Liver (tissue), 9 donors: ENCODE data around the gene PLG. TPM values are rescaled to one million over a fixed set of nuclear protein-coding genes. Genes with fewer than 3 reads are reported as not detected.
"Not testable (repeated sequence)": the region's sequence is repeated elsewhere in the genome, so short reads cannot be mapped to it uniquely, and the experiment has no call there.

Experiments used
- DNase-seq: peaks from one replicate; pipeline ENCODE4 v3.0.0-alpha.2; 2017; ENCODE audit warnings: low spot score
- H3K27ac ChIP-seq, 2 donors: one replicate each; pipeline ENCODE4 v1.7.0; 2013; ENCODE audit warnings: inconsistent platforms in 2 of 2, low read length in 2 of 2, control low read depth in 1 of 2, low read depth in 1 of 2, mild to moderate bottlenecking in 1 of 2
- H3K27me3 ChIP-seq, 4 donors: one replicate each; pipeline versions ENCODE4 v1.6.1 to v1.7.0; 2013; ENCODE audit warnings: low read length in 3 of 4, inconsistent platforms in 1 of 4, mild to moderate bottlenecking in 1 of 4, moderate library complexity in 1 of 4; ENCODE audit not compliant: control insufficient read depth in 4 of 4, insufficient read depth in 4 of 4
- H3K36me3 ChIP-seq, 4 donors: one replicate each; pipeline versions ENCODE4 v1.6.1 to v1.7.0; 2013; ENCODE audit warnings: low read length in 3 of 4, mild to moderate bottlenecking in 3 of 4, low read depth in 1 of 4, moderate library complexity in 1 of 4; ENCODE audit not compliant: control insufficient read depth in 4 of 4, insufficient read depth in 3 of 4
- H3K4me1 ChIP-seq, 4 donors: one replicate each; pipeline versions ENCODE4 v1.6.1 to v1.7.0; 2013; ENCODE audit warnings: low read length in 3 of 4, mild to moderate bottlenecking in 3 of 4, moderate library complexity in 1 of 4; ENCODE audit not compliant: control insufficient read depth in 4 of 4, insufficient read depth in 4 of 4
- H3K4me3 ChIP-seq, 3 donors: one replicate each; pipeline versions ENCODE4 v1.6.1 to v1.7.0; 2013; ENCODE audit warnings: low read length in 3 of 3, control low read depth in 1 of 3, low read depth in 1 of 3, mild to moderate bottlenecking in 1 of 3
- H3K9ac ChIP-seq, 2 donors: one replicate each; pipeline ENCODE4 v1.7.0; 2013; ENCODE audit warnings: low read length in 2 of 2, mild to moderate bottlenecking in 2 of 2, moderate library complexity in 2 of 2, control low read depth in 1 of 2, low read depth in 1 of 2
- H3K9me3 ChIP-seq, 4 donors: one replicate each; pipeline versions ENCODE4 v1.6.1 to v1.7.0; 2013; ENCODE audit warnings: low read length in 3 of 4; ENCODE audit not compliant: control insufficient read depth in 4 of 4
- EGR1 ChIP-seq, 2 donors: IDR thresholded peaks; 2 replicates each; pipeline ENCODE4 v1.6.1; 2016 to 2018; ENCODE audit warnings: antibody characterized with exemption in 2 of 2, low read depth in 2 of 2
- FOXA1 ChIP-seq: IDR thresholded peaks from 2 replicates; pipeline ENCODE4 v1.6.1; 2016; ENCODE audit warnings: antibody characterized with exemption
- FOXA2 ChIP-seq: IDR thresholded peaks from 2 replicates; pipeline ENCODE4 v1.6.1; 2016; ENCODE audit warnings: antibody characterized with exemption
- GABPA ChIP-seq, 2 donors: IDR thresholded peaks in 1 of 2; conservative IDR thresholded peaks in 1 of 2; 2 replicates each; pipeline ENCODE4 v1.6.1; 2016; ENCODE audit warnings: antibody characterized with exemption in 2 of 2, mild to moderate bottlenecking in 1 of 2, moderate library complexity in 1 of 2
- HNF4A ChIP-seq, 2 donors: conservative IDR thresholded peaks; 2 replicates each; pipeline ENCODE4 v1.6.1; 2016; ENCODE audit warnings: antibody characterized with exemption in 2 of 2, mild to moderate bottlenecking in 2 of 2
- HNF4G ChIP-seq: IDR thresholded peaks from 2 replicates; pipeline ENCODE4 v1.6.1; 2016; ENCODE audit warnings: antibody characterized with exemption
- JUND ChIP-seq, 2 donors: IDR thresholded peaks; 2 replicates each; pipeline ENCODE4 v1.6.1; 2016; ENCODE audit warnings: antibody characterized with exemption in 2 of 2
- NR2F2 ChIP-seq: IDR thresholded peaks from 2 replicates; pipeline ENCODE4 v1.6.1; 2016; ENCODE audit warnings: antibody characterized with exemption
- RAD21 ChIP-seq, 2 donors: IDR thresholded peaks; 2 replicates each; pipeline ENCODE4 v1.6.1; 2016; ENCODE audit warnings: antibody characterized with exemption in 2 of 2, mild to moderate bottlenecking in 2 of 2
- REST ChIP-seq: IDR thresholded peaks from 2 replicates; pipeline ENCODE4 v1.6.1; 2016; ENCODE audit warnings: antibody characterized with exemption, mild to moderate bottlenecking
- RXRA ChIP-seq, 2 donors: IDR thresholded peaks; 2 replicates each; pipeline ENCODE4 v1.6.1; 2017 to 2018; ENCODE audit warnings: antibody characterized with exemption in 2 of 2, mild to moderate bottlenecking in 1 of 2
- SP1 ChIP-seq: IDR thresholded peaks from 2 replicates; pipeline ENCODE4 v1.6.1; 2018; ENCODE audit warnings: antibody characterized with exemption, mild to moderate bottlenecking
- TAF1 ChIP-seq: conservative IDR thresholded peaks from 2 replicates; pipeline ENCODE4 v1.6.1; 2016; ENCODE audit warnings: antibody characterized with exemption, mild to moderate bottlenecking
- YY1 ChIP-seq: IDR thresholded peaks from 2 replicates; pipeline ENCODE4 v1.6.1; 2016; ENCODE audit warnings: antibody characterized with exemption, mild to moderate bottlenecking
- ZBTB33 ChIP-seq: IDR thresholded peaks from 2 replicates; pipeline ENCODE4 v1.6.1; 2016; ENCODE audit warnings: antibody characterized with exemption
- WGBS: extraction: QIAGEN DNeasy Blood & Tissue Kit; methylation state at CpG from one replicate; pipeline ENCODE4 v1.1.7; 2013; 5-methylcytosine and 5-hydroxymethylcytosine counted together
- polyA plus RNA-seq, 2 donors: library from polyadenylated mRNA; stranded (reverse) in 1 of 2; unstranded in 1 of 2; fragments of 200-250 nt in 1 of 2; fragments of >200 nt in 1 of 2; fragmentation: Nextera tagmentation in 1 of 2; extraction: Ambion mirVana in 1 of 2; gene quantifications; one replicate each; pipeline versions ENCODE4 v1.2.1 to v1.2.3, GENCODE V29; 2013 to 2015
- total RNA-seq, 2 donors: library from RNA; depleted of rRNA; stranded (reverse); fragments of >200 nt; gene quantifications; one replicate each; pipeline ENCODE4 v1.2.3, GENCODE V29; 2014
- TF ChIP-seq, protein P1 (sequence below): IDR thresholded peaks from 2 replicates; pipeline ENCODE4 v1.6.1; 2016; ENCODE audit warnings: antibody characterized with exemption
- TF ChIP-seq, protein P2 (sequence below): IDR thresholded peaks from 2 replicates; pipeline ENCODE4 v1.6.1; 2016; ENCODE audit warnings: antibody characterized with exemption
- TF ChIP-seq, protein P3 (sequence below): fragments of 150-350 bp; IDR thresholded peaks from 2 replicates; pipeline ENCODE4 v1.5.1; 2017; ENCODE audit warnings: improper control_type of control experiment, low read depth, low read length; ENCODE audit not compliant: missing input control
- donor health status: healthy.
- donor health status: healthy.
- donor health status: healthy.
- donor health status: healthy.
- donor health status: healthy.

Gene PLG
- 1,000 to 10,000 TPM in 1 of 2 donors, 100 to 1,000 TPM in 1; 880 to 1,208 TPM for total RNA-seq
- polyA plus RNA-seq = 1,000 to 10,000 TPM; 1,307 to 1,797 TPM

GRCh38 chr6:160701918-160702680 lies at the start of gene PLG:
Gene PLG, plus strand, starts transcription at chr6:160702244. Its CDS starts 61 bp downstream, at chr6:160702305.
- TF ChIP-seq RXRA (IDR thresholded peaks at IDR 0.05) (peak; percentile 62 to 82), JUND (IDR thresholded peaks at IDR 0.05) (peak in 1 of 2 donors; percentile 54), FOXA1 (peak; percentile 54), SP1 (peak; percentile 72), HNF4A (conservative IDR thresholded peaks at IDR 0.05) (peak; percentile 71 to 78), TAF1 (peak; percentile 95), EGR1 (IDR thresholded peaks at IDR 0.05; ENCODE audit: low read depth in 2 of 2) (peak in 1 of 2 donors; percentile 43), FOXA2 (peak; percentile 69), YY1 (peak; percentile 53)
- TF ChIP-seq, protein P1, sequence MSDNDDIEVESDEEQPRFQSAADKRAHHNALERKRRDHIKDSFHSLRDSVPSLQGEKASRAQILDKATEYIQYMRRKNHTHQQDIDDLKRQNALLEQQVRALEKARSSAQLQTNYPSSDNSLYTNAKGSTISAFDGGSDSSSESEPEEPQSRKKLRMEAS = peak; percentile 57
- TF ChIP-seq, protein P2, sequence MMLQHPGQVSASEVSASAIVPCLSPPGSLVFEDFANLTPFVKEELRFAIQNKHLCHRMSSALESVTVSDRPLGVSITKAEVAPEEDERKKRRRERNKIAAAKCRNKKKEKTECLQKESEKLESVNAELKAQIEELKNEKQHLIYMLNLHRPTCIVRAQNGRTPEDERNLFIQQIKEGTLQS = peak; percentile 32
- H3K4me1 ChIP-seq = peaks cover 8 to 48% (median 24%) of the 10 kb centered on the region in 4 donors
- H3K9ac ChIP-seq = peak within 1 kb of the TSS; percentile 78 to 100
- H3K27ac ChIP-seq = peak within 1 kb of the TSS; percentile 87 to 91
- peak within 1 kb of the TSS; percentile 77 to 97 (median 95) for H3K4me3 ChIP-seq
- not testable (repeated sequence) for H3K36me3 ChIP-seq, DNase-seq, H3K27me3 ChIP-seq, H3K9me3 ChIP-seq
- WGBS = 40% methylated on average over 6 of the region's 6 CpGs

GRCh38 chr6:160659562-160659961 lies 42.5 kb upstream of the PLG start:
- peaks cover 3 to 38% (median 25%) of the 10 kb centered on the region in 4 donors for H3K4me1 ChIP-seq
- H3K27me3 ChIP-seq = no peaks in the 10 kb centered on the region
- TF ChIP-seq GABPA (IDR thresholded peaks at IDR 0.05 in 1 of 2, conservative IDR thresholded peaks at IDR 0.05 in 1 of 2) = no peak
- TF ChIP-seq SP1 = no peak
- TF ChIP-seq, protein P3, sequence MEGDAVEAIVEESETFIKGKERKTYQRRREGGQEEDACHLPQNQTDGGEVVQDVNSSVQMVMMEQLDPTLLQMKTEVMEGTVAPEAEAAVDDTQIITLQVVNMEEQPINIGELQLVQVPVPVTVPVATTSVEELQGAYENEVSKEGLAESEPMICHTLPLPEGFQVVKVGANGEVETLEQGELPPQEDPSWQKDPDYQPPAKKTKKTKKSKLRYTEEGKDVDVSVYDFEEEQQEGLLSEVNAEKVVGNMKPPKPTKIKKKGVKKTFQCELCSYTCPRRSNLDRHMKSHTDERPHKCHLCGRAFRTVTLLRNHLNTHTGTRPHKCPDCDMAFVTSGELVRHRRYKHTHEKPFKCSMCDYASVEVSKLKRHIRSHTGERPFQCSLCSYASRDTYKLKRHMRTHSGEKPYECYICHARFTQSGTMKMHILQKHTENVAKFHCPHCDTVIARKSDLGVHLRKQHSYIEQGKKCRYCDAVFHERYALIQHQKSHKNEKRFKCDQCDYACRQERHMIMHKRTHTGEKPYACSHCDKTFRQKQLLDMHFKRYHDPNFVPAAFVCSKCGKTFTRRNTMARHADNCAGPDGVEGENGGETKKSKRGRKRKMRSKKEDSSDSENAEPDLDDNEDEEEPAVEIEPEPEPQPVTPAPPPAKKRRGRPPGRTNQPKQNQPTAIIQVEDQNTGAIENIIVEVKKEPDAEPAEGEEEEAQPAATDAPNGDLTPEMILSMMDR = no peak
- TF ChIP-seq TAF1 = no peak
- TF ChIP-seq, protein P2 = no peak
- no peak for TF ChIP-seq HNF4G
- no peak for TF ChIP-seq REST
- no peak for TF ChIP-seq NR2F2
- no peak for TF ChIP-seq FOXA1
- no peak for TF ChIP-seq RXRA (IDR thresholded peaks at IDR 0.05)
- TF ChIP-seq JUND (IDR thresholded peaks at IDR 0.05) = no peak
- no peak for TF ChIP-seq RAD21 (IDR thresholded peaks at IDR 0.05)
- no peak for TF ChIP-seq EGR1 (IDR thresholded peaks at IDR 0.05; ENCODE audit: low read depth in 2 of 2)
- no peak for TF ChIP-seq YY1
- TF ChIP-seq ZBTB33 = no peak
- no peak for TF ChIP-seq FOXA2
- TF ChIP-seq, protein P1 = no peak
- no peak for TF ChIP-seq HNF4A (conservative IDR thresholded peaks at IDR 0.05)
- no peak overlapping the region for H3K27ac ChIP-seq
- 92% methylated on average over 6 of the region's 6 CpGs for WGBS
- no peaks in the 10 kb centered on the region for H3K36me3 ChIP-seq
- H3K4me3 ChIP-seq = no peak overlapping the region
- no peak for DNase-seq
- no peak overlapping the region for H3K9ac ChIP-seq
- no peaks in the 10 kb centered on the region for H3K9me3 ChIP-seq
